Nephron (organoid): ENCODE results near the gene ZNF334.

ENCODE experiments used
- H3K27ac Mint-ChIP-seq, 3 experiments: 2 replicates each; pipeline ENCODE4 v1.8.0; 2020; ENCODE audit warnings: mixed read lengths in 3 of 3, mild to moderate bottlenecking in 2 of 3, moderate library complexity in 1 of 3
- H3K27me3 Mint-ChIP-seq: 2 replicates; pipeline ENCODE4 v1.8.0; 2021; ENCODE audit warnings: low read depth, mild to moderate bottlenecking, moderate library complexity, mixed read lengths
- H3K36me3 Mint-ChIP-seq: 2 replicates; pipeline ENCODE4 v1.8.0; 2020; ENCODE audit warnings: low read depth, mixed read lengths
- H3K4me1 Mint-ChIP-seq: 2 replicates; pipeline ENCODE4 v1.8.0; 2020; ENCODE audit warnings: mixed read lengths
- H3K4me3 Mint-ChIP-seq, 3 experiments: 2 replicates each; pipeline ENCODE4 v1.8.0; 2020; ENCODE audit warnings: mild to moderate bottlenecking in 3 of 3, mixed read lengths in 3 of 3, moderate library complexity in 2 of 3
- H3K9me3 Mint-ChIP-seq: 2 replicates; pipeline ENCODE4 v1.8.0; 2020; ENCODE audit warnings: mixed read lengths
- TF ChIP-seq, protein P1 (sequence below), 3 experiments: fragments of 200-600 bp; sonication (generic); IDR thresholded peaks; one replicate each; pipeline ENCODE4 v1.5.0; 2021; ENCODE audit warnings: antibody characterized with exemption in 3 of 3; ENCODE audit not compliant: unreplicated experiment in 3 of 3

Gene ZNF334

DNA sequence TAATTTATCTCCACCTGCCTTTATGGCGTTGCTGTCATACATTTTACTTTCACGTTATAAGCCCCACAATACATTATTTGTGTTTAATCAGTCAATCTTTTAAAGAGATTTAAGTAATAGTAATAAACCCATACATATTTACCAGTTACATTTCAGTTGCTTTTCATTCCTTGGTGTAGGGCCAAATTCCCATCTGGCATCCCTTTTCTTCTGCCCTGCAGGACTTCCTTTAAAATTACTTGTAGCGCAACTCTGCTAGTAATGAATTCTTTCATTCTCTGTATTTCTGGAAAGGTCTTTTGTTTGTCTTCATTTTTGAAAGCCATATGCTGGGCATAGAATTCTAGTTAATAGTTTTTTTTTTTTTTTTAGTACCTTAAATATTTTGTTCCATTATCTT lies 24.9 kb downstream of the ZNF334 start:
- Mint-ChIP-seq H3K27ac (no peak overlapping the region), H3K27me3 (no peaks in the 10 kb centered on the region), H3K4me3 (no peak overlapping the region), H3K9me3 (peaks cover 2% of the 10 kb centered on the region), H3K36me3 (peaks cover 15% of the 10 kb centered on the region), H3K4me1 (peaks cover 8% of the 10 kb centered on the region)
- TF ChIP-seq, protein P1, sequence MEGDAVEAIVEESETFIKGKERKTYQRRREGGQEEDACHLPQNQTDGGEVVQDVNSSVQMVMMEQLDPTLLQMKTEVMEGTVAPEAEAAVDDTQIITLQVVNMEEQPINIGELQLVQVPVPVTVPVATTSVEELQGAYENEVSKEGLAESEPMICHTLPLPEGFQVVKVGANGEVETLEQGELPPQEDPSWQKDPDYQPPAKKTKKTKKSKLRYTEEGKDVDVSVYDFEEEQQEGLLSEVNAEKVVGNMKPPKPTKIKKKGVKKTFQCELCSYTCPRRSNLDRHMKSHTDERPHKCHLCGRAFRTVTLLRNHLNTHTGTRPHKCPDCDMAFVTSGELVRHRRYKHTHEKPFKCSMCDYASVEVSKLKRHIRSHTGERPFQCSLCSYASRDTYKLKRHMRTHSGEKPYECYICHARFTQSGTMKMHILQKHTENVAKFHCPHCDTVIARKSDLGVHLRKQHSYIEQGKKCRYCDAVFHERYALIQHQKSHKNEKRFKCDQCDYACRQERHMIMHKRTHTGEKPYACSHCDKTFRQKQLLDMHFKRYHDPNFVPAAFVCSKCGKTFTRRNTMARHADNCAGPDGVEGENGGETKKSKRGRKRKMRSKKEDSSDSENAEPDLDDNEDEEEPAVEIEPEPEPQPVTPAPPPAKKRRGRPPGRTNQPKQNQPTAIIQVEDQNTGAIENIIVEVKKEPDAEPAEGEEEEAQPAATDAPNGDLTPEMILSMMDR (IDR thresholded peaks at IDR 0.05; ENCODE audit: unreplicated experiment in 3 of 3) = no peak

DNA sequence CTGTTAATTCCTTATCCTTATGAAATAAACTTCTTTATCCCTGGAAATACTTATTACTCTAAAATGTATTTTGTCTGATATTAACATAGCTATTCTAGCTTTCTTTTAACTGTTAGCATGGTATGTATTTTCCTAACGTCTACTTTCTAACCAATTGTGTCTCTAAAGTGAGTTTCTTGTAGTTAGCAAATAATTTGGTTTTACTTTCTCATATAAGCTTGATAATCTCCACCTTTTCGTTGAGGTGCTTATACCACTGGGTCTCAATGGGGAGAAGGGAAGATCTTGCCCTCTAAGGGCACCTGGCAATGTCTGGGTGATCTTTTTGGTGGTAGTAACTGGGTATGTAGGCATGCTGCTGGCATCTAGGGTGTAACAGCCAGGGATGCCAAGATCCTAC lies 25.7 kb downstream of the ZNF334 start:
- peaks cover 2% of the 10 kb centered on the region for H3K9me3 Mint-ChIP-seq
- H3K27ac Mint-ChIP-seq = no peak overlapping the region
- no peak overlapping the region for H3K4me3 Mint-ChIP-seq
- peaks cover 10% of the 10 kb centered on the region for H3K36me3 Mint-ChIP-seq
- TF ChIP-seq, protein P1 (IDR thresholded peaks at IDR 0.05; ENCODE audit: unreplicated experiment in 3 of 3) = no peak
- peaks cover 8% of the 10 kb centered on the region for H3K4me1 Mint-ChIP-seq
- H3K27me3 Mint-ChIP-seq = no peaks in the 10 kb centered on the region

DNA sequence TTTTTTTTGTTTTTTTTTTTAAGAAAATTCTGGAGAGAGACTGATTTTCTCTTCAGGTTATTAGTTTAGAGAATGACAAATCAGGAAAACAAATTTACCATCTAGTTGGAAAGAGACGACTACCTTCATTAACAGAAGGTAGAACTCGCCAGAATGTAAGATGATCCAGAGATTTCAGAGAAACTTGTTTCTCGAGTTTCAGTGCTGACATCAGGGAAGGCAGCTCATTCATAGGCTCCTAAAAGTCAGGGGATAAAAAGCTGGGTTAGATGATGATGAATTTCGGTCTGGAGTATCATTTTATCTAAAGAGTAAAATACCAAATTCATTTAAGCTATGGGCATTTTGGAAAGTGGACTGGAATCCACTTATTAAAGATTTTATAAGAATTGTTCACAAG lies 27.9 kb downstream of the ZNF334 start:
- H3K27ac Mint-ChIP-seq = no peak overlapping the region

DNA sequence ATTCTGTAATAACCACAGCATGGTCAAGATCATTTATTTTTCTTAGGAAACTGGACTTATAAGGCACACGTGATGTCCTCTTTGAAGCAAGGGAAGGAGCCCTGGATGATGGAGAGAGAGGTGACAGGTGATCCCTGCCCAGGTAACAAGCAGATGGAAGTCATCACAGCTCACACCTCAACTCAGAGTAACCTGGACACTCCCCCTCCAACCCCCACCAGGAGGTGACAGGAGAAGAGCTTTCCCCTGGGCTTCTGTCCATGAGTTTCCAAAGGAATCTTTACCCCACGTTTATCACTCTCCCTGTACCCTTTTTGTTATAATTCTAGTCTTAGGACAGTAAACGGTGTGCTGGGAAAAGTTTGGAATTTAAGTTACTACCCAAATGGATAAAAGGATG lies 28.4 kb downstream of the ZNF334 start:
- Mint-ChIP-seq H3K27me3 (no peaks in the 10 kb centered on the region), H3K4me1 (peaks cover 8% of the 10 kb centered on the region), H3K4me3 (no peak overlapping the region), H3K36me3 (peaks cover 3% of the 10 kb centered on the region), H3K27ac (no peak overlapping the region), H3K9me3 (no peaks in the 10 kb centered on the region)
- TF ChIP-seq, protein P1 (IDR thresholded peaks at IDR 0.05; ENCODE audit: unreplicated experiment in 3 of 3) = no peak

More for the DNA sequence above, 27.9 kb downstream of the ZNF334 start:
- Mint-ChIP-seq H3K4me3 (no peak overlapping the region), H3K9me3 (no peaks in the 10 kb centered on the region), H3K4me1 (peaks cover 8% of the 10 kb centered on the region), H3K36me3 (peaks cover 2% of the 10 kb centered on the region), H3K27me3 (no peaks in the 10 kb centered on the region)
- TF ChIP-seq, protein P1 (IDR thresholded peaks at IDR 0.05; ENCODE audit: unreplicated experiment in 3 of 3) = no peak

DNA sequence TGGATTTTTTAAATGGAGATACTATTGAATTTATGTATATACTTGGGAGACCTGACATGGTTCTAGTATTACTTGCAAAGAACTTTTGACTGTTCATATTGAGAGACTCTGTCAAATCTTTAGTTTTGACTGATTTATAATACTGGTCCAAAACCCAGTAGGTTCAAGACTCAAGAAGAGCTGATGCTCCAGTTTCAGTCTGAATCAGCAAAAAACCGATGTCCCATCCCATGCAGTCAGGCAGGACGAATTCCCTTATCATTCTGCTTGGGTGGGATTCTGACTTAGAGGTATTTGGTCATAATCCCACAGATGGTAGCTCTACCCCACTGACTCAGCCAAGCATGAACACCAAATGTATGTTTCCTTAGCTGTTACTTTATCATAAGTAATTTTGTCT lies 29.5 kb downstream of the ZNF334 start:
- H3K4me3 Mint-ChIP-seq = no peak overlapping the region
- no peaks in the 10 kb centered on the region for H3K27me3 Mint-ChIP-seq
- H3K9me3 Mint-ChIP-seq = no peaks in the 10 kb centered on the region
- peaks cover 3% of the 10 kb centered on the region for H3K36me3 Mint-ChIP-seq
- no peak overlapping the region for H3K27ac Mint-ChIP-seq
- peaks cover 8% of the 10 kb centered on the region for H3K4me1 Mint-ChIP-seq
- TF ChIP-seq, protein P1 (IDR thresholded peaks at IDR 0.05; ENCODE audit: unreplicated experiment in 3 of 3) = no peak

DNA sequence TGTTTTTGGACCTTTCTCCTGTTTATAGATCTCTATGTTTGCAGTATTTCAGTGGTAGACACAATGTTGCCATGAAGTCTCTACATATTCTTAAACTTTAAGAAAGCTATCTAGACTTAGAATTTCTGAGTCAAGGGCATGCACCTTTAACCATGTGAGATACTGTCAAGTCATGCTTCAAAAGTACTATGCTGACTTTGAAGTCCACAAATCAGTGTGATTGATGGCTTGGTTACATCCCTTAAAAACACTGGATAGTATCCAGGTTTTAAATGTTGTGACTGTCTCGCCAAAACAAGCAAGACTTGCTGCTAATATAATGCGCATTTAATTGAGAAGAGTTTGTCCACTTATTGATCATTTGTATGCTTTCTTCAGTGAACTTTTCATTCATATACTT lies 30.5 kb downstream of the ZNF334 start:
- no peak overlapping the region for H3K4me3 Mint-ChIP-seq
- H3K36me3 Mint-ChIP-seq = peaks cover 3% of the 10 kb centered on the region

More for the DNA sequence above, 30.5 kb downstream of the ZNF334 start:
- TF ChIP-seq, protein P1 (IDR thresholded peaks at IDR 0.05; ENCODE audit: unreplicated experiment in 3 of 3) = no peak
- H3K9me3 Mint-ChIP-seq = no peaks in the 10 kb centered on the region
- peaks cover 8% of the 10 kb centered on the region for H3K4me1 Mint-ChIP-seq
- no peak overlapping the region for H3K27ac Mint-ChIP-seq
- peaks cover 3% of the 10 kb centered on the region for H3K27me3 Mint-ChIP-seq
